Measurements from ENCODE around the gene SMIM10.
"Not testable (repeated sequence)": the region's sequence is repeated elsewhere in the genome, so short reads cannot be mapped to it uniquely, and the experiment has no call there.

The SMIM10 gene

DNA sequence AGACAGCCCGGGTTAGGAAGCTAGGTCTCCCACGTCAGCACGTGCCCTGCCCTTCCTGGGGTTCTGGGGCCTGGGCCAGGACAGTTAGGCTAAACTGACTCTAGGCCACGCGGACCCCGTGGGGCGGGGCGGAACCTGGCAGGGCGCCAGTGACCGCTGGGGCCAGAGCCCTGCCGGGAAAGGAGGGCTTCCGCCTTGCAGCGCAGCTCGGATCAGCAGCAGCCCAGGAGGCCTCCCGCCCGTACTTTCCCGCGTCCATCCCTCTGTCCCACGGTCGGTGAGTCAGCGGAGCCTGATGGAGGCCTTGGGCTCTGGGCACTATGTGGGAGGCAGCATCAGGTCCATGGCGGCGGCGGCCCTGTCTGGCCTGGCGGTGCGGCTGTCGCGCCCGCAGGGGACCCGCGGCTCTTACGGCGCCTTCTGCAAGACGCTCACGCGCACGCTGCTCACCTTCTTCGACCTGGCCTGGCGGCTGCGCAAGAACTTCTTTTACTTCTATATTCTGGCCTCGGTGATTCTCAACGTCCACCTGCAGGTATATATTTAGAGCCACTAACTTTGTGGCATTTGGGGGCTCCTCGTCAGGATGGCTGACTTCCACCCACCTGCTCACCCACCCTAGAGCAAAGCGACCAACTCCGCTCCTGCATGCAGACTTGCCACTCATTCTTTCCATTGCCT lies at the start of gene SMIM10:
Gene SMIM10, plus strand, starts transcription at position 191 of the 681 bp plus-strand sequence. Its CDS starts 105 bp downstream, at position 296.
- DNase-seq (ENCODE audit: low spot score), result peak; percentile 73

- not testable (repeated sequence) for DNase-seq (ENCODE audit: low spot score)
Measured at GRCh38 chrX:134946364-134946763, 44.4 kb upstream of the SMIM10 start.

DNA sequence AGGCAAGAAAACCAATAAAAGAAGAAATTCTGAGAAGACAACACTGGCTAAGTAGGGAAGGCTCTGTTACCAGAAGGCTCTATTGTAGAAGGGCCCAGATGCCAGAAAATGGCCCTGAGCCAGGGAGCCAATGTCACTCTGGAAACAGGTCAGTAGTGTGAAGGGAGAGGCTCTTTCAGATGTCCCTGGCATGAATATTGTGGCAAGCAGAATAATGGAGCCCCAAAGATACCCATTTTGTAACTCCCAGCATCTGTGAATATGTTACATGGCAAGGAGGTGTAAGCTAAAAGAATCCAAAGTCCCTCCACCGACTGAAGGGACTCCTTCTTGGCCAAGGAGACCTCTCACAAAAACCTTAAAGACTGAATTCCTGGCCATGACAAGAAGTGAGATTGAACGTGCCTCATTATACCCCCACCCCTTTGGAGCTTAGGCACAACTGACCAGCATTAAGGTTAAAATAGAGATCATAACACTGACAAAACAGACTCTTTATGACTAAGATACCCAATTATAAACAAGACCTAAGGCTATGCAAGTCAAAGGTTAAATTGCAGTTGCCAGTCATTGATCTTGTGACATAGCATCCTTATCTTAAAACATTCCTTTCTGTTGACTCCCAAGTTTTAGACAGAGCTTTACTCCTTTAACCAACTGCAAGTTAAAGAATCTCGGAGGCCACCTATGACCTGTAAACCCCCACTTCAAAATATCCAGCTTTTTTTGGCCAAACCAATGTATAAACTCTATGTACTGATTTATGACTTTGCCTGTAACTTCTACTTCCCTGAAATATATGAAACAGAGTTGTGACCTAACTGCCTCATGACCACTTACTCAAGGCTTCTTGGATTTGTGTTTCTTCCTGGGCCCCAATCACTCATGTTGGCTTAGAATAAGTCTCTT lies 42.2 kb upstream of the SMIM10 start:
- DNase-seq (ENCODE audit: low spot score), result no peak

DNA sequence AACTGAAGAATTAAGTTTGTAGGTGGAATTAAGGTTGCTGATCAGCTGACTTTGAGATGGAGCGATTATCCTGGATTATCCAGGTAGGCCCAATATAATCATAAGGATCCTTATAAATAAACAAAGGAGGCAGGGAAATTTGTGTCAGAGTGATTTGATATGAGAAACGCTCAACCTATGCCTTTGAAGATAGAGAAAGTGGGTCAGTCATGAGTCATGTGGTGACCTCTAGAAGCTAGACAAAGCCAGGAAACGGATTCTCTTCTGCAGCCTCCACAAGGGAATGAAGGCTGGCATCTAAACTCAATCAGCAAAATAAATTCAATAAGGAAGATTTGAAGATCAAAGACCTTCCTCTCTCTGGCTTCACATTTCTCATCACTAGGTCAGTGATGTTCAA lies 41.5 kb upstream of the SMIM10 start:
- DNase-seq (ENCODE audit: low spot score), result no peak

DNA sequence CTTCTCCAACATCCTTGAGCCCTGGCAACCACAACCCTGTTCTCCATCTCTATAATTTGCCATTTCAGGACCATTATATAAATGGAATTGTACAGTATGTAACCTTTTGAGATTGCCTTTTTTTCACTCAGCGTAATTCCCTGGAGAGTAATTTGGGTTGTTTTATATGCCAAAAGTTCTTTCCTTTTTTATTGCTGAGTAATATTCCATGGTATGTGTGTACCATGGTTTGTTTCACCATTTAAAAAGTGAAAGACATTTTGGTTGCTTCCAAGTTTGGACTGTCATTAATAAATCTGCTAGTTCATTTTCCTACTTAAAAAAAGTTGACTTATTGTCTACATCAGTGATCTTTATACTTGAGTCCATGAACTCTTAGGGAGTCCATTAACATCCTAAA lies 33.0 kb upstream of the SMIM10 start:
- DNase-seq (ENCODE audit: low spot score), result no peak

GRCh38 chrX:134960366-134960765 lies 30.4 kb upstream of the SMIM10 start:
- DNase-seq (ENCODE audit: low spot score), result not testable (repeated sequence)

DNA sequence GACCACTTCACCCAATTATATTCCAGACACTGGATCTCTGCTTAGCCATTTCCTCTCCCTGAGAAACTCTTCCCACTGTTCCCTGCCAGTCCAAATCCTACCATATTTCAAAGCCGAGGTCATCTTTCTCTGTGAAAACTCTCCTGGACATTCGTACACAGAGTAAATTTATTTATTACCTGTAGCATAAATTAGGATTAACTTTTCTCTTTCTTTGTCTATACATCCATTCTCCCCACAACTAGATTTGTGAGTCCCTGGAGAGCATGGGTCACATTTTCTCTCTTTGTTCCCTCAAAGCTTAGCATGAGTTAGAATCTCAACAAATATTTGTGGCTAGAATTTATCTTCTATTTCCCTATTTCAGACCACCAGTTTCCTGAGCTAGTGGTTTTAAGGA lies 27.8 kb upstream of the SMIM10 start:
- DNase-seq (ENCODE audit: low spot score), result no peak

GRCh38 chrX:134969726-134970125 lies 21.1 kb upstream of the SMIM10 start:
- DNase-seq (ENCODE audit: low spot score), result no peak

DNA sequence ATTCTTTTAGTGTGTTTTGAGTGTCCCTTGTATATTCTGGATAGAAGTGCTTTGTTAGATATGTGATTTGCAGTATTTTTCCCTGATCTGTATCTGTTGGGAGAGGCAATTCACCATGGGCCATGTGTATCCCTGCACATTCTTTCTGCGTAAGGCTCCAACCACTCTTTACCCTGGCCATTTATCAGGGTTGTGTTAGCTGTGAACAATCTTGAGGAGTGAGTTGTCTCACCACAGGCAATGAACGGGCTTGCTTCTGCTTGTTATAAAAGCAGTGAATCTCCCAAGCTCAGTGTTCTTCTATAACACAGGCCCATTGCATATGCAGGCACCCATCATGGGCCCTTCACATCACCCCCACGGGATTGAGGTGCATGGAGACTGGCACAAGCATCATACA lies 18.9 kb upstream of the SMIM10 start:
- no peak for DNase-seq (ENCODE audit: low spot score)

GRCh38 chrX:134975516-134975915 lies 15.3 kb upstream of the SMIM10 start:
- DNase-seq (ENCODE audit: low spot score), result no peak

- DNase-seq (ENCODE audit: low spot score), result no peak
Measured at GRCh38 chrX:134981910-134982309, 8.9 kb upstream of the SMIM10 start.

- no peak for DNase-seq (ENCODE audit: low spot score)
Measured at GRCh38 chrX:134982748-134983147, 8.0 kb upstream of the SMIM10 start.

DNA sequence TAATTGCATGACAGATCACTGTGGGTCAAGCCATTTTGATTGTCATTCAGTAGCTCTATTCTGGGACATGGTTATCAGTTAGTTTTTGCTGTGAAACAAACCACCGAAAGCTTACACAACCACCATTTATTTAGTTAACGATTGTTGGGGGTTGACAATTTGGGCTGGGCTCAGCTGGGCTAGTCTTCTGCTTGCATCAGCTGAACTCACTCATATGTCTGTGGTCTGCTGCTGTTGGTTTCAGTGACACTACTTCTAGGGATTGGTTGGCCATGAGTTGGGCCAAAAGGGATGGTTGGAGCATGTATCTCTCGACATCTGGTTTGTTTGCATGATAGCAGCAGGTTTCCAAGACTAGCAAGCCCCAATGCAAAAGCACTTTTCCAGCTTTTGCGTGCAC lies 5.3 kb upstream of the SMIM10 start:
- DNase-seq (ENCODE audit: low spot score), result no peak

DNA sequence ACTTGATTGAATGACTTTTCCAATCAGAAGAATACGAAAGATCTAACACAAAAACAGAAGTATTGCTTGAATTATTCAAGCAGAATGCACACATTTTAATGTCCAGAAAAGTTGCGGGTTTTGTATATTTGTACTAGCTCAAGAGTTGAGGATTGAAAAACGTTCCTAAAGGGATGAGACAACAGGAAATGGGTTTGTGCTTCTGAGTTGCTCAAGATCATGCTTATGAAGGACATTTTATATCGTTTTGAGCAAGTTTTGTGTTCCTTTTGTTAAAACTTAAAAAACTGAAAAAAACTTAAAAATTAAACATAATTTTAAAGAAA lies 353 bp upstream of the SMIM10 start:
- DNase-seq (ENCODE audit: low spot score), result no peak

GRCh38 chrX:134997646-134998045 lies 6.9 kb downstream of the SMIM10 start:
- no peak for DNase-seq (ENCODE audit: low spot score)

DNA sequence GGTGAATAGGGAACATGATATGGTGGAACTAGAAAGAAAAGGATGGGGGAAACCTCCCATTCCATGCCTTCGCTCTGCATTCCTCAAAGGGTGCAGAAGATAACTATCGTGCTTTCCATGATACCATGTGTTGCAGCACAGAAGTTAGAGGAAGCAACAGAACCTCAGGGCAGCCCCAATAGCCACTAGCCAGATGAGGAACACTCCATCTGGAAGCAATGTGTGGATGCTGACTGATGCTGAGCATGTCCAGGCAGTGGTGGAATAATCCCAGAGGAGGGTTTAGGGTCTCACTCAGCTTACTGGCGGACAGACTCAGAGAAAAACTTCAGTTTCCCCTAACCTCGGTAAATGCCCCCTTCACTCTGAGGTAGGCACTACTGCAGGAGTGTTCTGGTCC lies 7.5 kb downstream of the SMIM10 start:
- no peak for DNase-seq (ENCODE audit: low spot score)

DNA sequence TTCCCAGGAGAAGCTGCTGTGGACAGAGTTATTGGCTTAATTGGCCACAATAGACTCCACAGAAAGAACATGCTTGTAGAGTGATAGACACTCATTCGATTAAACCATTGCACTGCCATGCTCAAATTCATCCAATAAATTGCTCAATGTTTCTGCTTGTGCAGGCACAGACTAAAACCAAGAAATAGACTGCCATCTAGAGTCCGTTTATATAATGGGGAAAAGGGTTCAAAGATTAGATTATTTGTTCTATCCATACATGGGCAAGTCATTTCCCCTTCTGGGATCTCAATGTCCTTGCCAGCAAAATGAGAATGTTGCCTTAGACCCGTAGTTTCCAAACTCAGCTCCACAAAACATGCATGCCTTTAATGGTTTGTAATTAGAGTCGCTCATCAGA lies 8.7 kb downstream of the SMIM10 start:
- no peak for DNase-seq (ENCODE audit: low spot score)

DNA sequence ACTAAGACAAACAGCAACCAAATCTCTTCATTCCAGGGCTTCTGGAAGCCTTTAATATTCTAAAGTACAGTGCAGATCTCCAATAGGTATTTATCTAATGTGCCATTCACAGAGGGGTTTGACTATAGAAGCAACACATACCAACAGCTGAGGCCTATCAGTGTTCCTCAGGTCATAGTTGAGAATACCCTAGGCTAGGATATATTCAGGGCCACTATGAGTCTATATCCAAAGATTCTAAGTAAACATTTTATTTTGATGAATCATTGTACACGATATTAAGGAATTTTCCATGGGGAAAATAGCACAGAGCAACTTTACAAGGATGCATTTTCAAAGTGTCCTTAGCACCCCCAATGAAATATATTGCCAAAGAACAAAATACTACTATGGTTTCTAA lies 9.7 kb downstream of the SMIM10 start:
- no peak for DNase-seq (ENCODE audit: low spot score)

DNA sequence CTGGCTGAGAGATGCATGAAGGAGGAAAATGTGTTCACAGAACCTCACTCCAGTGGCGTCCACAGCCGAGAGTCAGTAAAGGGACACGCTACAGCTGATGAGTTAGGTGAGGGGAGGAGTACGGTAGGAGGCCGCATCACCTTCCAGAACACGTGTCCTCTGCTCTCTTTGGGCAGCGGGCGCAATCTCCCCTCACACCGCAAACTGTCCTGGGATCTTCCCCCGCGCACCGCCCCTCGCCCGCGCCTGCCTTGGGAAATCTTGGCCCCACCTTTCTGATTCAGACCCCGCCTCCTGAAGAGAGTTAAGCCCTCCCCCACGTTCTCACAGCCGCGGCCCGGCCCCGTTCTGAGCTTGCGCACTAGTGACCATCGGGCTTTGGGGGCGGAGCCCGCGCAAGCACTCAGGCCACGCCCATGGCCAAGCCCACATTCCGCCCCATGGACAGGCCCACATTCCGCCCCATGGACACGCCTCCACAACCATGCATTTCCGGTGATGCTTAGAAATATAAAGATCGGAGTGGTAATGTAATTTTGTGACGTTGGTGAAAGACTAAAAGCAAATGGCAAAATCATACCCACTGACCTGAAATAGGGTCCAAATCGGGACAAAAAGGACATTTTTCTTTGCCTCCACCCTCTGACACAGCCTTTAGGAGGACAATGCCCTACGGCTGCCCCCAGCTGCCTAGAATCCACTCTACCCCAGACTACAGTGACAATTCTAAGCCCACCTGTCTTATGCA lies 13.3 kb downstream of the SMIM10 start:
- peak; percentile 90 for DNase-seq (ENCODE audit: low spot score)

DNA sequence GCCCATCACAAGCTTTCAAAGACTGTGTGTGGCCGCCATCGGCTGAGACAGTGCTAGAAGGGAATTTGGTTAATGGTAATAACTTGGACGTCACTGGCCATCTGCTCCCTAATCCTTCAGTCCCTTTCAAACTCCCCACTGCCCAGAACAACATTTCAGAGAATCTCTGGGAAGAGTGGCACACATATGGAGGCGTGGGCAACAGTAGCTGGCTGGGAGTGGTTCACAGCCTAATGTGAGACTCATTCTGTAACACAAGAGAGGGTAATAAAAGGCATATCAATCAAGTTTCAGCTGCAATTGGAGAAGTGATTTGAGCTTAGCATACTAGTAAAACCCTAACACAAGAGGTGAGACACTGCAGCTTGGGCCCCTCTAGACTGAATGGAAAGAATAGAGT lies 15.4 kb downstream of the SMIM10 start:
- DNase-seq (ENCODE audit: low spot score), result no peak

DNA sequence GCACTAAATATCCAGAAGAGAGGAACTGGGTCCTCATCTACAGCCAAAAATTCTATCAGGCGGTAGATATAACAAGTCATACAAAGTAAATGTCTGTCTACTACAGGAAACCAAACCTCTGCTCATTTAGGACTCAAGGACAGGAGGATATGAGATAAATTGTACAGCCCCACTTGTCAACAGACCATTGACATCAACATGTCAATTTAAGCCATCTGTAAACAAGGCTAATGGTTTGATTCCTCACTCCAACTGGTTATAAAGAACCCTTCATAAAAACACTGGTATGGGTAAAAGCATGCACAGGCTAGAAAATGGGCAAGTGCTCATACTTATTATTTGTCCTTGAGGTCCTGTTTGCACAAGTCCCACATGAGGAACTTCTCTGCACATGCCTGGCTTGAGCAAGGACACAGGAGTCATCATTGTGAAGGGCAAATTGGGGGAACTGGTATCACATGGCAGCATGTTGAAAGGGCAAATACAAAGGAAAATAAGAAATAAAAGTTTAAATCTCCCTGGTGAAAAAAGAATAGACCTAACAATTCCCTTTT lies 18.3 kb downstream of the SMIM10 start:
- DNase-seq (ENCODE audit: low spot score), result no peak

GRCh38 chrX:135009838-135010237 lies 19.0 kb downstream of the SMIM10 start:
- DNase-seq (ENCODE audit: low spot score), result no peak

DNA sequence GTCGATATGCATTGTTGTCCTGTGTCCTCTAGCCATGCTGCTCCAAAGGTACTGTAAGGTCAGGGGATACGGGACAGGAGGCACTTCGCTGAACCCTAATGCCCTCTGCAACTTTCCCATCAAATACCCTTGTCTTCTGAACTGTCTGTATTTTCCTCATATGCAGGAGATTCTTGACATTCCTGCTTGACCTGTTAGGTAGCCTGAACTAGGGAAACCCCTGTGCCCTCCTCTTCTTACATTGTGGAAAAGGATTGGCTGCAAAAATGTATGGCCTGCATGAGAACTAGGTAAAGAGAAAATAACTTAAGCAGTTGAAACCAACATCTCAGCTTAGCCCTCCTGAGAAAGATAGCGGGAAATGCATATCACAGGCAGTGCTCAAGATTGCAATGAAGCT lies 20.1 kb downstream of the SMIM10 start:
- no peak for DNase-seq (ENCODE audit: low spot score)

Data from left forelimb (tissue), 1 donor.